A549 (cell line): ENCODE measurements around the gene PLTP. TPM values are rescaled to one million over a fixed set of nuclear protein-coding genes. Genes with fewer than 3 reads are reported as not detected.

Experiments used
- ATAC-seq, 2 experiments: fragments of 200-7000 bp in 1 of 2; fragments of >200 bp in 1 of 2; cut with Nextera tagmentation in 1 of 2; cut with Tn5 transposase in 1 of 2; 3 replicates each; pipeline versions ENCODE4 v1.8.0 to v1.9.1; 2018 to 2020; ENCODE audit warnings: mild to moderate bottlenecking in 1 of 2, moderate library complexity in 1 of 2
- CTCF ChIA-PET: fragments of 300-600 bp; sonication (Branson Sonifier 250); formaldehyde crosslinking; extraction: SDS; loops from one replicate; lab custom pipeline; 2021; ENCODE audit warnings: antibody characterized with exemption, inconsistent platforms; lab: Yijun Ruan, JAX
- POLR2A ChIA-PET: fragments of 350-600 bp; formaldehyde crosslinking; extraction: SDS; loops from one replicate; lab custom pipeline; 2021; ENCODE audit warnings: antibody characterized with exemption, inconsistent platforms; lab: Yijun Ruan, JAX
- DNase-seq, 2 experiments: peaks; one replicate each; pipeline versions ENCODE4 v3.0.0 to v3.0.0-alpha.2; 2011 to 2016; ENCODE audit warnings: low read depth in 1 of 2, low spot score in 1 of 2
- FAIRE-seq: peaks from 2 replicates; lab custom pipeline; 2011; peaks lifted over from hg19 to GRCh38; lab: Jason Lieb, UNC
- H3K27ac ChIP-seq, 2 experiments: fragments of >200 bp; sonication (Bioruptor Twin); formaldehyde crosslinking; 3 replicates each; pipeline ENCODE4 v1.5.1; 2016 to 2017
- H3K4me1 ChIP-seq: fragments of >200 bp; sonication (Bioruptor Twin); formaldehyde crosslinking; 3 replicates; pipeline ENCODE4 v1.6.1; 2016
- H3K4me2 ChIP-seq: fragments of >200 bp; sonication (Bioruptor Twin); formaldehyde crosslinking; 3 replicates; pipeline ENCODE4 v1.6.1; 2016
- H3K4me3 ChIP-seq: fragments of >200 bp; sonication (Bioruptor Twin); formaldehyde crosslinking; 3 replicates; pipeline ENCODE4 v1.5.1; 2016
- H3K9me3 ChIP-seq: fragments of >200 bp; sonication (Bioruptor Twin); formaldehyde crosslinking; 3 replicates; pipeline ENCODE4 v1.6.1; 2016
- CHD2 ChIP-seq: fragments of 150-350 bp; IDR thresholded peaks from 2 replicates; pipeline ENCODE4 v1.6.1; 2014; ENCODE audit warnings: low read length; ENCODE audit not compliant: partially characterized antibody
- CHD4 ChIP-seq: fragments of 200-600 bp; sonication (generic); IDR thresholded peaks from 2 replicates; pipeline ENCODE4 v1.6.1; 2016; ENCODE audit warnings: antibody characterized with exemption, mild to moderate bottlenecking, borderline replicate concordance
- EHF ChIP-seq: fragments of 250-450 bp; sonication (Bioruptor Pico); IDR thresholded peaks from 2 replicates; pipeline ENCODE4 v1.5.0; 2020; ENCODE audit warnings: mild to moderate bottlenecking
- EHMT2 ChIP-seq: fragments of 200-600 bp; sonication (generic); IDR thresholded peaks from 2 replicates; pipeline ENCODE4 v1.6.1; 2016; ENCODE audit warnings: antibody characterized with exemption, low read depth, mild to moderate bottlenecking, moderate library complexity
- HOXA7 ChIP-seq: fragments of 250-450 bp; sonication (Bioruptor Pico); IDR thresholded peaks from 2 replicates; pipeline ENCODE4 v1.5.0; 2020; ENCODE audit warnings: mild to moderate bottlenecking, moderate library complexity
- HOXB5 ChIP-seq: fragments of 250-450 bp; sonication (Bioruptor Pico); IDR thresholded peaks from 2 replicates; pipeline ENCODE4 v1.5.0; 2020; ENCODE audit warnings: mild to moderate bottlenecking, moderate library complexity
- JUN ChIP-seq, 2 experiments: fragments of >200 bp; sonication (Bioruptor Twin); formaldehyde crosslinking; IDR thresholded peaks; 2 replicates in 1 of 2; 3 replicates in 1 of 2; pipeline ENCODE4 v1.6.1; 2016 to 2017
- JUNB ChIP-seq: fragments of >200 bp; sonication (Bioruptor Twin); formaldehyde crosslinking; IDR thresholded peaks from 2 replicates; pipeline ENCODE4 v1.6.1; 2016
- MYC ChIP-seq: IDR thresholded peaks from 2 replicates; pipeline ENCODE4 v1.6.1; 2012; ENCODE audit warnings: mild to moderate bottlenecking, inconsistent platforms, low read length, improper control_type of control experiment, borderline replicate concordance
- NR3C1 ChIP-seq: fragments of >200 bp; sonication (Bioruptor Twin); formaldehyde crosslinking; IDR thresholded peaks from 3 replicates; pipeline ENCODE4 v1.6.1; 2017
- POLR2A ChIP-seq: IDR thresholded peaks from 2 replicates; pipeline ENCODE4 v1.6.1; 2012; ENCODE audit warnings: mild to moderate bottlenecking, low read length
- POLR2AphosphoS2 ChIP-seq: conservative IDR thresholded peaks from 2 replicates; pipeline ENCODE4 v1.6.1; 2012; ENCODE audit warnings: low read length, improper control_type of control experiment, inconsistent platforms
- RAD21 ChIP-seq, 2 experiments: fragments of >200 bp in 1 of 2; sonication (Bioruptor Twin) in 1 of 2; formaldehyde crosslinking in 1 of 2; IDR thresholded peaks in 1 of 2; conservative IDR thresholded peaks in 1 of 2; 2 replicates in 1 of 2; 3 replicates in 1 of 2; pipeline ENCODE4 v1.6.1; 2012 to 2018; ENCODE audit warnings: inconsistent platforms in 1 of 2
- RFX5 ChIP-seq: fragments of 450-650 bp; IDR thresholded peaks from 2 replicates; pipeline ENCODE4 v1.7.1; 2014; ENCODE audit warnings: antibody characterized with exemption, mild to moderate bottlenecking, moderate library complexity
- SREBF2 ChIP-seq: fragments of 450-650 bp; IDR thresholded peaks from 2 replicates; pipeline ENCODE4 v1.6.1; 2014; ENCODE audit warnings: mild to moderate bottlenecking, moderate library complexity
- TFCP2L1 ChIP-seq: fragments of 250-450 bp; sonication (Bioruptor Pico); IDR thresholded peaks from 2 replicates; pipeline ENCODE4 v1.5.0; 2021; ENCODE audit warnings: mild to moderate bottlenecking
- TP53 ChIP-seq: fragments of 250-450 bp; sonication (Bioruptor Pico); IDR thresholded peaks from 2 replicates; pipeline ENCODE4 v1.5.0; 2021; ENCODE audit warnings: mild to moderate bottlenecking, moderate library complexity
- ZNF302 ChIP-seq: fragments of 250-450 bp; sonication (Bioruptor Pico); IDR thresholded peaks from 2 replicates; pipeline ENCODE4 v1.9.0; 2021; ENCODE audit warnings: inconsistent platforms, mild to moderate bottlenecking, moderate library complexity
- WGBS: methylation state at CpG from one replicate; pipeline ENCODE4 v1.1.6; 2017; ENCODE audit errors: missing lambda C conversion rate; 5-methylcytosine and 5-hydroxymethylcytosine counted together
- polyA plus RNA-seq, 4 experiments: library from polyadenylated mRNA; depleted of rRNA in 3 of 4; stranded (reverse); fragments of >200 nt; fragmentation: RNase III in 1 of 4; extraction: RNeasy Plus Mini Kit Qiagen cat#74134 plus additional on column Dnase treatment in 1 of 4; gene quantifications; 2 replicates in 3 of 4; 3 replicates in 1 of 4; pipeline ENCODE4 v1.2.3, GENCODE V29; 2011 to 2017
- TF ChIP-seq, protein P1 (sequence below): fragments of >200 bp; sonication (Bioruptor Twin); formaldehyde crosslinking; IDR thresholded peaks from 3 replicates; pipeline ENCODE4 v1.5.1; 2016
- TF ChIP-seq, protein P2 (sequence below): fragments of >200 bp; sonication (Bioruptor Twin); formaldehyde crosslinking; IDR thresholded peaks from 3 replicates; pipeline ENCODE4 v1.6.1; 2016
- TF ChIP-seq, protein P3 (sequence below): IDR thresholded peaks from 2 replicates; pipeline ENCODE4 v1.6.1; 2012
- TF ChIP-seq, protein P4 (sequence below): fragments of 150-350 bp; IDR thresholded peaks from 2 replicates; pipeline ENCODE4 v1.6.1; 2014; ENCODE audit warnings: low read depth, mild to moderate bottlenecking, low read length
- TF ChIP-seq, protein P5 (sequence below): fragments of 200-600 bp; sonication (generic); IDR thresholded peaks from 2 replicates; pipeline ENCODE4 v1.6.1; 2016; ENCODE audit warnings: antibody characterized with exemption, mild to moderate bottlenecking, moderate library complexity
- TF ChIP-seq, protein P6 (sequence below): fragments of >200 bp; sonication (Bioruptor Twin); formaldehyde crosslinking; IDR thresholded peaks from 2 replicates; pipeline ENCODE4 v1.6.1; 2016

The PLTP gene
- polyA plus RNA-seq, 2 of the 4 experiments (the other 2 are of a cell fraction): 1.6 to 2.7 TPM

DNA sequence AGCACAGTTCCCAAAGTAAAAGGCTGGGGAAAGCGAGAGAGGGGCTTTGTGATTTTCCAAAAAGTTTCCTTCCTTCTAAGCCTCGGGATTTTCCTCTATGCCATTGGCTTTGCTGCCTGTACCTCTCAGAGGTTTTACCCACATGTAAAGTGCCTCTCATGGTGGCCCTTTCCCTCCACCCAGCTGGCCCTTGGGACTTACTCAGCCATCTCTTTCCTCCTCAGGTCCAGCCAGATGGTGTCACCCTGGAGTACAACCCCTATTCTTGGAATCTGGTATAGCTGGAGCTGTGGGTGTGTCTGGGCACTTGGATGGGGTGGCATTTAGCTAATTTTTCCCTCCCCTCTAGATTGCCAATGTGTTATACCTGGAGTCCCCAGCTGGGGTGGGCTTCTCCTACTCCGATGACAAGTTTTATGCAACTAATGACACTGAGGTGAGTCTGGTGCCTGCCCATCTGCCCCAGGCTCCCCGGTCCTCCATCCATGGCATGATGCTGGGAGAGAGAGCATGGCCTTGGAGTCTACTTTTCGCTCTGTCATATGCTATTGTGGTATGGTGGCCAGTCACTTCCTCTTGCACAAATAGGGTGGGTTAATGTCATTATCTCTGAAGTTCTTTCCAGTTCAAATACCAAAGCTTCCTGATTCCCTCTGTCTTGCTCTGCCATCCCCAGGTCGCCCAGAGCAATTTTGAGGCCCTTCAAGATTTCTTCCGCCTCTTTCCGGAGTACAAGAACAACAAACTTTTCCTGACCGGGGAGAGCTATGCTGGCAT, 19.7 kb downstream of the PLTP start:
- peak overlapping the region; percentile 96 for H3K4me3 ChIP-seq
- no peak for FAIRE-seq
- TF ChIP-seq EHMT2 (no peak), RFX5 (no peak), RAD21 (conservative IDR thresholded peaks at IDR 0.05 in 1 of 2, IDR thresholded peaks at IDR 0.05 in 1 of 2) (peak; percentile 17 to 36; a peak in 2 of 5 replicates), MYC (no peak), TP53 (no peak)
- peaks cover 14% of the 10 kb centered on the region for H3K4me1 ChIP-seq
- peak overlapping the region; percentile 90 to 99 for H3K27ac ChIP-seq
- ChIA-PET CTCF (interaction anchor here (0.6 to 2.6 kb wide), 10 partner anchors 10 to 263 kb away, joined by 3 to 9 read pairs (median 4); no protein-coding TSS in a partner anchor), POLR2A (interaction anchor here (0.6 to 2.1 kb wide), 6 partner anchors 9 to 58 kb away, joined by 4 to 9 read pairs (median 4); partner anchors contain the start of genes PCIF1, SNX21 and ZSWIM1)
- ATAC-seq: peak; percentile 70
- no peaks in the 10 kb centered on the region for H3K9me3 ChIP-seq
- H3K4me2 ChIP-seq: peak overlapping the region; percentile 100
- 73% methylated on average over 9 of the region's 9 CpGs for WGBS
- peak; percentile 50 to 81 for DNase-seq

DNA sequence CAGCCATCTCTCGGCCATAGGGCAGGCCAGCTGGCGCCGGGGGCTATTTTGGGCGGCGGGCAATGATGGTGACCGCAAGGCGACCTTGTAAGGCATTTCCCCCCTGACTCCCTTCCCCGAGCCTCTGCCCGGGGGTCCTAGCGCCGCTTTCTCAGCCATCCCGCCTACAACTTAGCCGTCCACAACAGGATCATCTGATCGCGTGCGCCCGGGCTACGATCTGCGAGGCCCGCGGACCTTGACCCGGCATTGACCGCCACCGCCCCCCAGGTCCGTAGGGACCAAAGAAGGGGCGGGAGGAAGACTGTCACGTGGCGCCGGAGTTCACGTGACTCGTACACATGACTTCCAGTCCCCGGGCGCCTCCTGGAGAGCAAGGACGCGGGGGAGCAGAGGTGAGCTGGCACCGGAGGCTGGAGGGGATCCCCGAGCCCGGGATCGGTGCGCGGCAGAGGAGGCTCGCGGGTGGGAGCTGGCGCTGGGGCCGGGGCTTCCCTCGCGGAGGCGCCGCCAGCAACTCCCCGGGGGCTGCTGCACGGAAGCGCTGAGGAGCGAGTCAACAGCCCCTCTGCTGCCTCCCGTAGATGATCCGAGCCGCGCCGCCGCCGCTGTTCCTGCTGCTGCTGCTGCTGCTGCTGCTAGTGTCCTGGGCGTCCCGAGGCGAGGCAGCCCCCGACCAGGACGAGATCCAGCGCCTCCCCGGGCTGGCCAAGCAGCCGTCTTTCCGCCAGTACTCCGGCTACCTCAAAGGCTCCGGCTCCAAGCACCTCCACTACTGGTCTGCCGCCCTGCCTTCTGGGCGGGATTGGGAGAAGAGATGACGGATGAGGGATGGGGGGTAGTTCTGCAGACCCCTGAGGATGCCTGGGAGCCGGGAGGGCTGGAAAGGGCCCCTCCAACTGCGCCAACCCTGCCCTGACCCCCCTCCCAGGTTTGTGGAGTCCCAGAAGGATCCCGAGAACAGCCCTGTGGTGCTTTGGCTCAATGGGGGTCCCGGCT, 20.7 kb downstream of the PLTP start, which contains the start of the genes CTSA and NEURL2:
Gene CTSA, plus strand, starts transcription at position 351 of the 999 bp plus-strand sequence. Its CDS starts 234 bp downstream, at position 585.
Gene NEURL2, minus strand, starts transcription at position 224 of the 999 bp plus-strand sequence. Its CDS starts 217 bp downstream, at position 7.
- peak within 1 kb of the TSS; percentile 100 for H3K4me2 ChIP-seq
- peak within 1 kb of the TSS; percentile 96 for H3K4me3 ChIP-seq
- ChIA-PET POLR2A (interaction anchor here (0.7 to 3.2 kb wide), 6 partner anchors 9 to 58 kb away, joined by 3 to 26 read pairs (median 4); partner anchors contain the start of genes PCIF1, SNX21 and ZSWIM1), CTCF (interaction anchor here (1.2 to 2.6 kb wide), 7 partner anchors 9 to 72 kb away, joined by 3 to 12 read pairs (median 4); partner anchors contain the start of gene ZSWIM1)
- peak within 1 kb of the TSS; percentile 90 to 99 for H3K27ac ChIP-seq
- DNase-seq (peak; percentile 95 to 99), FAIRE-seq (no peak), ATAC-seq (peak; percentile 81 to 89)
- H3K9me3 ChIP-seq: no peaks in the 10 kb centered on the region
- under 1% methylated on average over 27 of the region's 78 CpGs for WGBS
- peaks cover 14% of the 10 kb centered on the region for H3K4me1 ChIP-seq
- TF ChIP-seq HOXB5 (no peak), RFX5 (no peak), HOXA7 (no peak), NR3C1 (no peak), JUNB (no peak), CHD2 (no peak), EHMT2 (no peak), POLR2A (no peak; the same call in 1 of the 2 replicates), TFCP2L1 (CRISPR knock-in tag) (no peak), POLR2AphosphoS2 (no peak), CHD4 (no peak), SREBF2 (no peak), RAD21 (conservative IDR thresholded peaks at IDR 0.05 in 1 of 2, IDR thresholded peaks at IDR 0.05 in 1 of 2) (0 out of 5 replicates have a peak, but pooled peaks of 1 of the 2 experiments have one; percentile 18), EHF (CRISPR knock-in tag) (no peak), JUN (IDR thresholded peaks at IDR 0.05) (peak; percentile 49 to 86; a peak in 3 of 5 replicates), ZNF302 (no peak)
- TF ChIP-seq, protein P1, sequence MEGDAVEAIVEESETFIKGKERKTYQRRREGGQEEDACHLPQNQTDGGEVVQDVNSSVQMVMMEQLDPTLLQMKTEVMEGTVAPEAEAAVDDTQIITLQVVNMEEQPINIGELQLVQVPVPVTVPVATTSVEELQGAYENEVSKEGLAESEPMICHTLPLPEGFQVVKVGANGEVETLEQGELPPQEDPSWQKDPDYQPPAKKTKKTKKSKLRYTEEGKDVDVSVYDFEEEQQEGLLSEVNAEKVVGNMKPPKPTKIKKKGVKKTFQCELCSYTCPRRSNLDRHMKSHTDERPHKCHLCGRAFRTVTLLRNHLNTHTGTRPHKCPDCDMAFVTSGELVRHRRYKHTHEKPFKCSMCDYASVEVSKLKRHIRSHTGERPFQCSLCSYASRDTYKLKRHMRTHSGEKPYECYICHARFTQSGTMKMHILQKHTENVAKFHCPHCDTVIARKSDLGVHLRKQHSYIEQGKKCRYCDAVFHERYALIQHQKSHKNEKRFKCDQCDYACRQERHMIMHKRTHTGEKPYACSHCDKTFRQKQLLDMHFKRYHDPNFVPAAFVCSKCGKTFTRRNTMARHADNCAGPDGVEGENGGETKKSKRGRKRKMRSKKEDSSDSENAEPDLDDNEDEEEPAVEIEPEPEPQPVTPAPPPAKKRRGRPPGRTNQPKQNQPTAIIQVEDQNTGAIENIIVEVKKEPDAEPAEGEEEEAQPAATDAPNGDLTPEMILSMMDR: no peak
- TF ChIP-seq, protein P2, sequence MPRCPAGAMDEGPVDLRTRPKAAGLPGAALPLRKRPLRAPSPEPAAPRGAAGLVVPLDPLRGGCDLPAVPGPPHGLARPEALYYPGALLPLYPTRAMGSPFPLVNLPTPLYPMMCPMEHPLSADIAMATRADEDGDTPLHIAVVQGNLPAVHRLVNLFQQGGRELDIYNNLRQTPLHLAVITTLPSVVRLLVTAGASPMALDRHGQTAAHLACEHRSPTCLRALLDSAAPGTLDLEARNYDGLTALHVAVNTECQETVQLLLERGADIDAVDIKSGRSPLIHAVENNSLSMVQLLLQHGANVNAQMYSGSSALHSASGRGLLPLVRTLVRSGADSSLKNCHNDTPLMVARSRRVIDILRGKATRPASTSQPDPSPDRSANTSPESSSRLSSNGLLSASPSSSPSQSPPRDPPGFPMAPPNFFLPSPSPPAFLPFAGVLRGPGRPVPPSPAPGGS: 0 out of 3 replicates have a peak, but pooled peaks have one; percentile 19
- TF ChIP-seq, protein P3, sequence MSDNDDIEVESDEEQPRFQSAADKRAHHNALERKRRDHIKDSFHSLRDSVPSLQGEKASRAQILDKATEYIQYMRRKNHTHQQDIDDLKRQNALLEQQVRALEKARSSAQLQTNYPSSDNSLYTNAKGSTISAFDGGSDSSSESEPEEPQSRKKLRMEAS: peak; percentile 89
- TF ChIP-seq, protein P4, sequence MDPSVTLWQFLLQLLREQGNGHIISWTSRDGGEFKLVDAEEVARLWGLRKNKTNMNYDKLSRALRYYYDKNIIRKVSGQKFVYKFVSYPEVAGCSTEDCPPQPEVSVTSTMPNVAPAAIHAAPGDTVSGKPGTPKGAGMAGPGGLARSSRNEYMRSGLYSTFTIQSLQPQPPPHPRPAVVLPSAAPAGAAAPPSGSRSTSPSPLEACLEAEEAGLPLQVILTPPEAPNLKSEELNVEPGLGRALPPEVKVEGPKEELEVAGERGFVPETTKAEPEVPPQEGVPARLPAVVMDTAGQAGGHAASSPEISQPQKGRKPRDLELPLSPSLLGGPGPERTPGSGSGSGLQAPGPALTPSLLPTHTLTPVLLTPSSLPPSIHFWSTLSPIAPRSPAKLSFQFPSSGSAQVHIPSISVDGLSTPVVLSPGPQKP: no peak
- TF ChIP-seq, protein P5, sequence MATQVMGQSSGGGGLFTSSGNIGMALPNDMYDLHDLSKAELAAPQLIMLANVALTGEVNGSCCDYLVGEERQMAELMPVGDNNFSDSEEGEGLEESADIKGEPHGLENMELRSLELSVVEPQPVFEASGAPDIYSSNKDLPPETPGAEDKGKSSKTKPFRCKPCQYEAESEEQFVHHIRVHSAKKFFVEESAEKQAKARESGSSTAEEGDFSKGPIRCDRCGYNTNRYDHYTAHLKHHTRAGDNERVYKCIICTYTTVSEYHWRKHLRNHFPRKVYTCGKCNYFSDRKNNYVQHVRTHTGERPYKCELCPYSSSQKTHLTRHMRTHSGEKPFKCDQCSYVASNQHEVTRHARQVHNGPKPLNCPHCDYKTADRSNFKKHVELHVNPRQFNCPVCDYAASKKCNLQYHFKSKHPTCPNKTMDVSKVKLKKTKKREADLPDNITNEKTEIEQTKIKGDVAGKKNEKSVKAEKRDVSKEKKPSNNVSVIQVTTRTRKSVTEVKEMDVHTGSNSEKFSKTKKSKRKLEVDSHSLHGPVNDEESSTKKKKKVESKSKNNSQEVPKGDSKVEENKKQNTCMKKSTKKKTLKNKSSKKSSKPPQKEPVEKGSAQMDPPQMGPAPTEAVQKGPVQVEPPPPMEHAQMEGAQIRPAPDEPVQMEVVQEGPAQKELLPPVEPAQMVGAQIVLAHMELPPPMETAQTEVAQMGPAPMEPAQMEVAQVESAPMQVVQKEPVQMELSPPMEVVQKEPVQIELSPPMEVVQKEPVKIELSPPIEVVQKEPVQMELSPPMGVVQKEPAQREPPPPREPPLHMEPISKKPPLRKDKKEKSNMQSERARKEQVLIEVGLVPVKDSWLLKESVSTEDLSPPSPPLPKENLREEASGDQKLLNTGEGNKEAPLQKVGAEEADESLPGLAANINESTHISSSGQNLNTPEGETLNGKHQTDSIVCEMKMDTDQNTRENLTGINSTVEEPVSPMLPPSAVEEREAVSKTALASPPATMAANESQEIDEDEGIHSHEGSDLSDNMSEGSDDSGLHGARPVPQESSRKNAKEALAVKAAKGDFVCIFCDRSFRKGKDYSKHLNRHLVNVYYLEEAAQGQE: no peak
- TF ChIP-seq, protein P6, sequence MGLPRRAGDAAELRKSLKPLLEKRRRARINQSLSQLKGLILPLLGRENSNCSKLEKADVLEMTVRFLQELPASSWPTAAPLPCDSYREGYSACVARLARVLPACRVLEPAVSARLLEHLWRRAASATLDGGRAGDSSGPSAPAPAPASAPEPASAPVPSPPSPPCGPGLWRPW: no peak
